Raji (cell line): ENCODE data around the gene PNKP.

Experiments
- POLR2A ChIP-seq: IDR thresholded peaks from 2 replicates; pipeline ENCODE4 v1.6.1; 2011; ENCODE audit warnings: low read depth, low read length, control low read depth; ENCODE audit not compliant: insufficient read depth

The PNKP gene

DNA sequence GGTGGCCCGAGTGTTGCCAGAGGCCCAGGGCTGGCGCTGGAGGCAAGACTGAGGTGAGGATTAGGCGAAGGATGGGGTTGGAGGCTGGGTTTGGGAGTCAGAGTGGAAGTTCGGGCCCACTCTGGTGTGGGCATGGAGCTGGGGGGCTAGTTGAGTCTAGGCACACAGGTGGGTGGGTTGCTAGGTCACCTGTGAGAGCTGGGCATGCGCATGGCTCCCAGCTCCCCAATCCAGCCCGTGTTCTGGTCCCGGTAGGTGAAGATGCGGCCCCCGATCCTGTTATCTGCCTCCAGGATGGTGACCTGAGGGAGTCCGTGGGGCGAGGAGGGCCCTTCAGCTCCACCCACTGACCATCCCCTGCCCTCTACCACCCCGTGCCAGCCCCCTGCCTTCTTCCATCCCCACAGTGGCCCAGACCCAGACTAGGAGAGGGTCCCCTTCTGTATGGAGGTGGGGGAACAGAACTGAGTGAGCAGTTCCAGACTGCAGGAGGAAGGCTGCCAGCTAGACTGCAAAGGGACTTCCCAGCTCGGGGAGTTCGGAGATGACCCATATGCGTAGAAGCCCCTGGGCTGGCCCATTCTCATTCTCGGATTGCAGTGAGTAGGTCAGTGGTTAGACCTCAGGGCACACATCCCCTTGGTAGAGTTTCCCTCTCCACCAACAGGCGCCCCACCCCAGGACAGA is 27.6 kb upstream of the PNKP start:
- TF ChIP-seq POLR2A = no peak

DNA sequence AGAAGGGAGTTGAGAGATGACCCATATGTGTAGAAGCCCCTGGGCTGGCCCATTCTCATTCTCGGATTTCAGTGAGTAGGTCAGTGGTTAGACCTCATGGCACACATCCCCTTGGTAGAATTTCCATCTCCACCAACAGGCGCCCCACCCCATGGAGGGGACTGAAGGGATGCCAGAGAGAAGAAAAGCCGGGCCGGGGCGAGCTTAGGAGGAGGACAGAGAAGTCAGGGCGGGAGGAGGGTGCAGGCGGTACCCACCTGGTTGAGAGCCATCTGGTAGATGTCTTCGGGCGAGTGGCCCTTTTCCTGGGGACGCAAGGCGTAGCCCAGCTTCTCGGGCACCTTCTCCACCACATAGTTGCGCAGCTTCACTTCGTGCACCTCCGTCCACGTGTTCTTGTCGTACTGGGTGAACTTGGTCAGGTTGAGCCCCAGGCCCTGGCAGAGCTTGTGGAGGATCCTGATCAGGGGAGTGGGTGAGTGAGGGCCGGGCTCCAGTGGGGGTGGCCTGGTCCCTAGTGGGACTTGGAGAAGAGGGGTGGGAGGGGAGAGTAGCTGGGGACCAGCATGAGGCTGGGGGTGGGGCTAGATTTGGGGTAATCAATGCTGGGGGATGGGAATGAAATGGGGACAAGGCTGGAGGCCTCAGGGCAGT is 26.8 kb upstream of the PNKP start:
- TF ChIP-seq POLR2A = no peak

DNA sequence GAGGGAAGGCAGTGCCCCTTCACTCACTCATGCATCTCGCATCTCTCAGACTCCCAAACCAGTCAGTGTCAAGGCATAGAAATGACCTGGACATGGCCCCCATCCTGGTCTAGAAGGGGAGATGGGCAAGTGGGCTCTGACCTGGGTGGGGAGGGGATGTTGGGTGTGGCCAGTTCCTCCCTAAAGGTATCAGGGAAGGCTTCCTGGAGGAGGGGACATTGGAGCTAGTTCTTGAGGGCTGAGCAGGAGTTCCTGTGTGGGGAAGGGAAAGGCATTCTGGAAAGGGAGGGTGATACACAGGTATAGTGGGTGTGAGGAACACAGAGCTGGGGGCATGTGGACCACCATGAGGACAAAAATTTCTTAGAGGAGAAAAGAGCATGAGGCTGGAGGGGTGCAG is 25.3 kb upstream of the PNKP start:
- no peak for TF ChIP-seq POLR2A

GRCh38 chr19:49891393-49891792 is 24.0 kb upstream of the PNKP start:
- TF ChIP-seq POLR2A = no peak

- no peak for TF ChIP-seq POLR2A
Measured at GRCh38 chr19:49890349-49891311, 23.3 kb upstream of the PNKP start.

DNA sequence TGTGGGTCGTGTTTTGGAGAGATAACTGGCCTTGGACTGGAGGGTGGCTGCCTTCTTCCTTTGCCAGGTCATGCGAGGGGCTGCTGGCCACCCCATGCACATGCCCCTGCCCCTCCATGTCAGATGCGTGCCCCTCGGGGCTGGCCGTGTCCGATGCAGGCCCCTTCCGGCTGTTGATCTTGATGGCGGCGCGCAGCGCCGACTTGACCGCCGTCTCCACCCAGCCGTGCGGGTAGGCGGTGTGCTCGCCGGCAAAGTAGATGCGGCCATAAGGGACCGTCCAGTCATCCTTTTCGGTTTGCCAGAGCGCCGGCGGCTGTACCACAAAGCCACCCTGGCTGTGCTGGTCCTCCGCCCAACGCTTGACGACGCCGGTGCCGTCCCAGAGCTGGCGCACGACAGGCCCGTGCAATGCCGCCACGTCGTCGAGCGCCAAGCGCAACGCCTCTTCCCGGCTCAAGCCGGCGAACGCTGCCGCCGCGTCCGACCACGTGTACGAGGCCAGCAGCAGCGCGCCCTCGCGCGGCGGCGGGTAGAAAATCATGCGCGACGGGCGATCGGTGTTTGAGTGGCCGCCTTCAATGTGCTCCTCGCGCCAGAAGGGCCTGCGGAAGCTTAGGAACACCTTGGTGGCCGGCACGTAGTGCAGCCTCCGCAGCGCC is 22.4 kb upstream of the PNKP start:
- no peak for TF ChIP-seq POLR2A

DNA sequence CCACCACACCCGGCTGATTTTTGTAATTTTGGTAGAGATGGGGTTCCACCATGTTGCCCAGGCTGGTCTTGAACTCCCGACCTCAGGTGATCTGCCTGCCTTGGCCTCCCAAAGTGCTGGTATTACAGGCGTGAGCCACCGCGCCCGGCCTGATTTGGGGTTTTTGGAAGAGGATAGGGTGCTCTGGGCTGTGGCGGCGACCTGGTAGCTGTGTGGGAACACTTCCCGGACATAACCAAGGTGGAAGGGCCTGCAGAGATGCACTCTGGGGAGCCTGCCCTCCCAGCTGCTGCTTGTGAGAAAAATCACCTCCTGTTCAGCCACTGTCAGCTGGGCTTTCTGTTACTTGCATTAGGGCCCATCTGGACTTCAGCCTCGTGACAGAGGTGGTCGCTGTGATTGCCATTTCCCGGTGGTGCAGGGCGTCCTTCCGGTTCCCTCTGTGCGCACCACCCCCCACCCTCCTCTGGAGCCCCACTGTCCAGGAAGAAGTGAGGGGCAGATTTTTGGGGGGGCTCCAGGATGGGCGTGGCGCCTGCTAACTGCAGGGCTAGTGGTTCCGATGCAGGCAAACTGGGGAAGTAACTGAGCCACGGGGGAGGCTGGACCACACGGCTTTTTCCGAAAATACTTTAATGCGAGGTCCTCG is 21.8 kb upstream of the PNKP start:
- TF ChIP-seq POLR2A = no peak

DNA sequence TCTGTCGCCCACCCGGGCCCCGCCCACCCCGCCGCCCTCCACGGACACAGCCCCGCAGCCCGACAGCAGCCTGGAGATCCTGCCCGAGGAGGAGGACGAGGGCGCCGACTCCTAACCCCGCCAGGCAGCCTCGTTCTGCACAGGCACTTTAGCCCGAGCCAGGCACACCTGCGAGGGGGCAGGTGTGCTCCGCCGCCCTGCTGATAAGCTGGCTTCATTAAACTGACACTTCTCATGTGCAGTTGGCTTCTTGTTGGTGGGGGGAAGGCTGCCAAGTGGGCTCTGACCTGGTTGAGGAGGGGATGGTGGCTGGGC is 21.1 kb upstream of the PNKP start:
- TF ChIP-seq POLR2A = no peak

GRCh38 chr19:49887665-49888509 is 20.5 kb upstream of the PNKP start:
- no peak for TF ChIP-seq POLR2A

- TF ChIP-seq POLR2A = no peak
Measured at GRCh38 chr19:49887037-49887664, 19.8 kb upstream of the PNKP start.

GRCh38 chr19:49884760-49885159 is 17.4 kb upstream of the PNKP start:
- TF ChIP-seq POLR2A = no peak

DNA sequence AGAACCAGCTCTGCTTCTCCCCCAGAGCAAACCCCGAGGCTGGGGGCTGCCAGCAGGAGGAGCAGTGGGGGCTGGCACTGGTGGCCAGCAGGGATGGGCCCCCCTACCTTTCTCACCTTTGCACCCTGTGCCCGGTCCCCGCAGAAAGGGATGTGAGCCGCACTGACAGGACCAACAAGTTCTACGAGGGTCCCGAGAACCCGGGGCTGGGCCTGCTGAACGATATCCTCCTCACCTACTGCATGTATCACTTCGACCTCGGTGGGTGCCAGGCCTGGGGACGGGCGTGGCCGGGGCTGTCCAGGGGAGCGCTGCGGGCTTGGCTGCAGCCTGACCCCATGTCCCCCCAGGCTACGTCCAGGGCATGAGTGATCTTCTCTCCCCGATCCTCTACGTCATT is 16.7 kb upstream of the PNKP start:
- no peak for TF ChIP-seq POLR2A

DNA sequence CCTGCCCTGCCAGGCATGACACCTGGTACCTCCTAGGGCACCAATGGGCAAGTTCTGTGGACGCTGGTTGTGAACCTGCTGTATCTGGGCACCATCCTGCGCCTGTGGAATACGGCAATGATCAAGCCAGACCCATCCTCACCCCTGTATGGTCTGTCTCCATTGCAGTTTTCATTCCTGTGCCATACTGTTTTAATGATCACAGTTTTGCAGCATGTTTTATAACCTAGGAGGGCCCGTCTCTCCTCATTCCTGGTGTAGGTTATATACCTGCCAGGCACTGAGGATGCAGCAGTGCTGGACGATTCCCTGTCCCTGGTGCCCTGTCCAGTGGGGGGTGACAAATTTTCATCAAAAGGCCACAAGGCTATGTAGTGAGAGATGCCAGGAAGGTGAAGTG is 15.7 kb upstream of the PNKP start:
- no peak for TF ChIP-seq POLR2A

DNA sequence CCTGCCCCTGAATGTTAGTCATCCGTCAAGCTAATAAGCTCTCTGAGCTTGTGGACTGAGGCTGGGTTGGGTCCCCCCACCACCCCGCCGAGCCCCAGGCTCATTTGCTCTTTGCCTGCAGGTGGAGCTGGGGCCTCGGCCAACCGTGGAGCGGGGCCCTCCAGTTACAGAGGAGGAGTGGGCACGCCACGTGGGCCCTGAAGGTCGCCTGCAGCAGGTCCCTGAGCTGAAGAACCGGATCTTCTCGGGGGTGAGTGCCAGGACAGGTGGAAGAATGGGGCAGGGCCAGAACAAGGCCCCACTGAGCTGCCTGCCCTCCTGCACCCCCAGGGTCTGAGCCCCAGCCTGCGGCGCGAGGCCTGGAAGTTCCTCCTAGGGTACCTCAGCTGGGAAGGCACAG is 15.3 kb upstream of the PNKP start:
- no peak for TF ChIP-seq POLR2A
